CD4-positive, alpha-beta T cell (primary cell): ENCODE results near the gene TRIM73. TPM values are rescaled to one million over a fixed set of nuclear protein-coding genes. Genes with fewer than 3 reads are reported as not detected.
A peak's percentile ranks its signal among the peaks of the same experiment; 100 is the strongest.
"Not testable (repeated sequence)": the region's sequence is repeated elsewhere in the genome, so short reads cannot be mapped to it uniquely, and the experiment has no call there.

Experiments used
- ATAC-seq: fragments of 200-7000 bp; cut with Tn5 transposase; one replicate; pipeline ENCODE4 v1.10.0; 2022; ENCODE audit warnings: mild to moderate bottlenecking; ENCODE audit not compliant: poor library complexity
- CTCF ChIA-PET: fragments of 350-600 bp; sonication (Branson Sonifier 250); formaldehyde crosslinking; loops from one replicate; lab custom pipeline; 2021; ENCODE audit warnings: antibody characterized with exemption, inconsistent platforms; lab: Charles Lee
- POLR2A ChIA-PET: fragments of 350-600 bp; sonication (Branson Sonifier 250); formaldehyde crosslinking; loops from one replicate; lab custom pipeline; 2021; ENCODE audit warnings: antibody characterized with exemption, inconsistent platforms; lab: Charles Lee
- DNase-seq, 14 experiments: peaks; one replicate each; pipeline ENCODE4 v3.0.0-alpha.2; 2013 to 2020; ENCODE audit warnings: mixed read lengths in 2 of 14
- H3K27ac ChIP-seq, 2 donors: one replicate each; pipeline versions ENCODE4 v1.5.1 to v1.7.0; 2013; ENCODE audit warnings: low read length in 2 of 2, low read depth in 1 of 2, mild to moderate bottlenecking in 1 of 2
- H3K27me3 ChIP-seq, 2 experiments: 1 replicate in 1 of 2; 2 replicates in 1 of 2; pipeline versions ENCODE4 v1.6.1 to v1.7.0; 2013; ENCODE audit warnings: low read length in 2 of 2, control low read depth in 1 of 2, mild to moderate bottlenecking in 1 of 2, moderate library complexity in 1 of 2; ENCODE audit not compliant: insufficient read depth in 2 of 2, control insufficient read depth in 1 of 2
- H3K36me3 ChIP-seq: one replicate; pipeline ENCODE4 v1.6.1; 2013; ENCODE audit warnings: low read length, control low read depth; ENCODE audit not compliant: insufficient read depth
- H3K4me1 ChIP-seq: one replicate; pipeline ENCODE4 v1.6.1; 2013; ENCODE audit warnings: low read length, control low read depth; ENCODE audit not compliant: insufficient read depth
- H3K4me3 ChIP-seq: one replicate; pipeline ENCODE4 v1.5.1; 2013; ENCODE audit warnings: mild to moderate bottlenecking, low read length, moderate library complexity
- H3K9me3 ChIP-seq, 2 experiments: 1 replicate in 1 of 2; 2 replicates in 1 of 2; pipeline versions ENCODE4 v1.6.1 to v1.7.0; 2013; ENCODE audit warnings: low read length in 2 of 2, mild to moderate bottlenecking in 2 of 2, control low read depth in 1 of 2, moderate library complexity in 1 of 2; ENCODE audit not compliant: control insufficient read depth in 1 of 2, insufficient read depth in 1 of 2
- H3K27ac Mint-ChIP-seq: one replicate; pipeline ENCODE4 v1.8.0; 2020; ENCODE audit warnings: mixed read lengths
- H3K27me3 Mint-ChIP-seq: one replicate; pipeline ENCODE4 v1.8.0; 2021; ENCODE audit warnings: mixed read lengths
- H3K36me3 Mint-ChIP-seq: one replicate; pipeline ENCODE4 v1.8.0; 2021; ENCODE audit warnings: low read depth, mixed read lengths
- H3K4me1 Mint-ChIP-seq: one replicate; pipeline ENCODE4 v1.8.0; 2021; ENCODE audit warnings: low read depth, mixed read lengths
- H3K4me3 Mint-ChIP-seq: one replicate; pipeline ENCODE4 v1.8.0; 2020; ENCODE audit warnings: mild to moderate bottlenecking, mixed read lengths
- H3K9me3 Mint-ChIP-seq: one replicate; pipeline ENCODE4 v1.8.0; 2020; ENCODE audit warnings: mixed read lengths
- intact Hi-C, 2 experiments: fragments of 100-400 bp; cut with DNase I in 1 of 2; cut with micrococcal nuclease in 1 of 2; formaldehyde crosslinking; loops; one replicate each; pipeline versions ENCODE4 v1.15.1 to v1.9.0; 2023 to 2025; cut with DNase I, micrococcal nuclease
- total RNA-seq, 174 experiments: library from RNA in 2 of 174; stranded (reverse) in 2 of 174; gene quantifications; one replicate each; pipeline ENCODE4 v1.2.3 and lab custom pipeline; 2021 to 2026

Gene TRIM73
- total RNA-seq, 2 experiments from 2014 or later = 19.1 to 22.3 TPM

DNA sequence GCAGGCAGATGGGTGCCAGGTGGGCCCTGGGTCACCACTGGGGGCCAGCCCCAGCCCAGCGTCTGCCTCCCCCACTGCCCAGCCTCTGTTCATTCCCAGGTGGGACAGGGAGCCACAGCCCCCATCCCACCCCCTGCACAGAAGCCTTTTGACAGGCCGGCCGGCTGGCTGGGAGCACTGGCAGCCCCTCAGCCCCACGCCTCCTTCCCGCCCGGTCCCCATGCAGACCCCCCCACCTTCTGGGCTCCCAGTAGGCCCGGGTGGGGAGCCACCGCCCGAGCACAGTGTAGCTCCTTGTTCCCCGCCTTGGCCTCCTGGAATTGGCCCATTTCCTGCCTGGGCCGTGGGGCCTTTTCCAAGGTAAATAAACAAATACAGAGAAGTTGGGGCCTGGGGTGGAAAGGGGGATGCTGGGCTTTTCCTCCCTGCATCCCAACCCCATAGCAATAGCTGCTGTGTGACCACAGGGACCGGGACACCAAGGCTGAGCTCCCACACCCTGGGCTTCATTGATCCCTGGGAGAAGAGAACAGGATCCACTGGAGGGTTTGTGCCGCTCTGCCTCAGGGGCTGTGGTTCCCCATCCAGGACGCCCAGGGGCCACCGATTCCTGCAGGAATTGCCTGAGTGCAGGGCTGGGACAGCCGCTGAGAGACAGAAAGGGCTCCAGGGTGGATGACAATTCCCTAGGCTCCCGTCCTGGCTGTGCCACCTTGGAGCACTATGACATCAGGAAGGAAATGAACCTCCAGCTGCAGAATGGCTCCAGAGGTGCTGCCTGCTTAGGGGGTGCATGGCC is 20.7 kb upstream of the TRIM73 start:
- intact Hi-C loops, ATAC-seq, POLR2A ChIA-PET, H3K36me3 ChIP-seq, H3K4me3 Mint-ChIP-seq, H3K27me3 ChIP-seq, H3K27ac ChIP-seq, H3K4me1 Mint-ChIP-seq, H3K9me3 ChIP-seq, H3K4me3 ChIP-seq, DNase-seq, H3K36me3 Mint-ChIP-seq, H3K27ac Mint-ChIP-seq, H3K9me3 Mint-ChIP-seq, H3K27me3 Mint-ChIP-seq, H3K4me1 ChIP-seq, CTCF ChIA-PET: not testable (repeated sequence)

DNA sequence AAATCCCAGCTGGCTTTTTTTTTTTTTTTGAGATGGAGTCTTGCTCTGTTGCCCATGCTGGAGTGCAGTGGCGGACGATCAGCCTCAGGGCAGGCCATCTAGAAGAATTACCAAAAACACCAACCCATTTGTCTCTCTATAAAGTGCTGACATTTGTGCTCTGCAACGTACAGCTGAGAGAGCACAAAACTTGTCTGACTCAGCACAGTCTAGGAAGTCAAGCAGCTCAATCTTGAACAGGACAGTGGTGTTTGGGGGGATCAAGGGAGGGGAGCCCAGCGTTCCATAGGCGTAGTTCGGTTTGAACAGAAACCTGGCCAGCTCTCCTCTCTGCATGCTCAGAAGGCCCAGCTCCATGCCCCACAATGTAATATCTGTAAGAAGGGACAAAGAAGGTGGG is 2.2 kb upstream of the TRIM73 start:
- H3K27ac Mint-ChIP-seq, intact Hi-C loops, DNase-seq, H3K36me3 ChIP-seq, H3K4me3 ChIP-seq, H3K9me3 Mint-ChIP-seq, POLR2A ChIA-PET, H3K27me3 Mint-ChIP-seq, H3K27me3 ChIP-seq, H3K27ac ChIP-seq, H3K4me3 Mint-ChIP-seq, CTCF ChIA-PET, H3K4me1 Mint-ChIP-seq, H3K36me3 Mint-ChIP-seq, H3K9me3 ChIP-seq, H3K4me1 ChIP-seq, ATAC-seq: not testable (repeated sequence)

DNA sequence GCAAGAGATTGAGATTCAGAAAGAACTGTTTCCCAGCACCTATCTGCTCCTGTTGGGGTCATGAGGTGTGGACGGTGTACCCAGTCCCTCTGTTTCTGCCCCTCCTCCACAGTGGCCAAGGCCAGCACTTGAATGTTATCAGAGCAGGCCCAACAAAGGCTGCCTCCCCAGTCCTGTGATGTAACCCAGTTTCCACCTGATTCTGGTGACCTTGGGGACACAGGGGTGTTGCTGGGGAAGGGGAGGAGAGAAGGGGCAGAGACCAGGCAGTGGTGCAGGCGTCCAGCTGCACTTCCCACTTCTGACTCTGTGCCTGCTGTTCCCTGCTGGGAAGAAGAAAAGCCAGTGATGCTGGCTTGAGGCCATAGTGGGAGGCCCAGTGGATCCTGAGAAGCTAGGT is 2.4 kb downstream of the TRIM73 start:
- H3K27me3 Mint-ChIP-seq, H3K4me1 Mint-ChIP-seq, H3K9me3 ChIP-seq, H3K27ac ChIP-seq, H3K27me3 ChIP-seq, DNase-seq, H3K9me3 Mint-ChIP-seq, H3K4me3 Mint-ChIP-seq, POLR2A ChIA-PET, H3K4me1 ChIP-seq, H3K4me3 ChIP-seq, CTCF ChIA-PET, H3K27ac Mint-ChIP-seq, ATAC-seq, H3K36me3 Mint-ChIP-seq, intact Hi-C loops, H3K36me3 ChIP-seq: not testable (repeated sequence)

DNA sequence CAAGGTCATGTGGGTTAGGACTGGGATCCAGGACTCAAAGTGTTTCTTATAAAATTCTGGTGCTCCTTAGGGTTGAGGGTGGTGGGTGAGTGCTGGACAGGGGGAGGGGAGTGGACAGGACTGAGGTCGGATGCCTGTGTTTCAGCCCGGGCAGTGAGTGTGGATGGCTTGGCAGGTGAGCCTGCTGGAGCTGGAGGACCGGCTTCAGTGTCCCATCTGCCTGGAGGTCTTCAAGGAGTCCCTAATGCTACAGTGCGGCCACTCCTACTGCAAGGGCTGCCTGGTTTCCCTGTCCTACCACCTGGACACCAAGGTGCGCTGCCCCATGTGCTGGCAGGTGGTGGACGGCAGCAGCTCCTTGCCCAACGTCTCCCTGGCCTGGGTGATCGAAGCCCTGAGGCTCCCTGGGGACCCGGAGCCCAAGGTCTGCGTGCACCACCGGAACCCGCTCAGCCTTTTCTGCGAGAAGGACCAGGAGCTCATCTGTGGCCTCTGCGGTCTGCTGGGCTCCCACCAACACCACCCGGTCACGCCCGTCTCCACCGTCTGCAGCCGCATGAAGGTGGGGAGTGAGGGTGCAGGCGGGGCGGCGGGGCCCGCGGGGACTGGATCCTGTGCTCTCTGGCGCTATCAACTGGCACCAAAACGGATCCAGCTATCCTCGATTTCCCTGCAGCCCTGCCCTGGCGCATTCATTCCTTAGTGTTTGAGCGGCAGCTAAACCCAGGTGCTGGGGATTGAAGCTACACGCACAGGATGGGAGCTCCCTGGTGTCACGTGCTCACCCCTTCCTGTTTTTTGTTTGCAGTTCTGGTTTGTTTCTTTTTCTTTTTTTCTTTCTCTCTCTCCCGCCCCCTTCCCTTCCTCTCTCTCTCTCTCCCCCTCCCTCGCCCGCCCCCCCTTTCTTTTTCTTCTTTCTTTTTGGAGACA is 3.6 kb downstream of the TRIM73 start:
- H3K9me3 Mint-ChIP-seq, POLR2A ChIA-PET, H3K36me3 Mint-ChIP-seq, intact Hi-C loops, H3K4me1 ChIP-seq, H3K27ac Mint-ChIP-seq, H3K27me3 ChIP-seq, H3K27ac ChIP-seq, H3K27me3 Mint-ChIP-seq, H3K36me3 ChIP-seq, CTCF ChIA-PET, H3K9me3 ChIP-seq, H3K4me1 Mint-ChIP-seq, H3K4me3 ChIP-seq, DNase-seq, H3K4me3 Mint-ChIP-seq: not testable (repeated sequence)
- ATAC-seq = peak; percentile 92

DNA sequence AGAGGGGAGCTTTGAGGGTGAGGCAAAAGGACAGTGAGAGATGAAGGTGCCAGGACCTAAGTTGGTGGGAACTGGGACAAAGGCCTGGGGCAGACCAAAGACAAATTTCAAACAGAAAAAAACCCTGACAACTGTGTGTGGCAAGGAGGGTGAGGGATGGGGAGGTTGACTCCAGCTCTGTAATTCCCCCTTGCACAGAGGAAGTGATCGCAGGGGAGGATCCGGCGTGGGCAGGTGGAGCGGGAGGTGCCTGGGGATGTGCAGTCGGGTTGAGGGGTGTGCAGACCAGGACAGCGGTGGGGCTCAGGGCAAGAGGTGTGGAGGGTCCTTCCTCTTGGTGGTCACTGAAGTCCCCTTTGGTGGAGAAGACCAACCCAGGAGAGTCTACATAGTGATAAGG is 5.1 kb downstream of the TRIM73 start:
- H3K36me3 ChIP-seq, POLR2A ChIA-PET, H3K4me3 Mint-ChIP-seq, ATAC-seq, H3K4me3 ChIP-seq, H3K4me1 Mint-ChIP-seq, H3K9me3 Mint-ChIP-seq, H3K9me3 ChIP-seq, H3K4me1 ChIP-seq, CTCF ChIA-PET, H3K36me3 Mint-ChIP-seq, H3K27ac ChIP-seq, H3K27ac Mint-ChIP-seq, H3K27me3 ChIP-seq, H3K27me3 Mint-ChIP-seq, intact Hi-C loops, DNase-seq: not testable (repeated sequence)

DNA sequence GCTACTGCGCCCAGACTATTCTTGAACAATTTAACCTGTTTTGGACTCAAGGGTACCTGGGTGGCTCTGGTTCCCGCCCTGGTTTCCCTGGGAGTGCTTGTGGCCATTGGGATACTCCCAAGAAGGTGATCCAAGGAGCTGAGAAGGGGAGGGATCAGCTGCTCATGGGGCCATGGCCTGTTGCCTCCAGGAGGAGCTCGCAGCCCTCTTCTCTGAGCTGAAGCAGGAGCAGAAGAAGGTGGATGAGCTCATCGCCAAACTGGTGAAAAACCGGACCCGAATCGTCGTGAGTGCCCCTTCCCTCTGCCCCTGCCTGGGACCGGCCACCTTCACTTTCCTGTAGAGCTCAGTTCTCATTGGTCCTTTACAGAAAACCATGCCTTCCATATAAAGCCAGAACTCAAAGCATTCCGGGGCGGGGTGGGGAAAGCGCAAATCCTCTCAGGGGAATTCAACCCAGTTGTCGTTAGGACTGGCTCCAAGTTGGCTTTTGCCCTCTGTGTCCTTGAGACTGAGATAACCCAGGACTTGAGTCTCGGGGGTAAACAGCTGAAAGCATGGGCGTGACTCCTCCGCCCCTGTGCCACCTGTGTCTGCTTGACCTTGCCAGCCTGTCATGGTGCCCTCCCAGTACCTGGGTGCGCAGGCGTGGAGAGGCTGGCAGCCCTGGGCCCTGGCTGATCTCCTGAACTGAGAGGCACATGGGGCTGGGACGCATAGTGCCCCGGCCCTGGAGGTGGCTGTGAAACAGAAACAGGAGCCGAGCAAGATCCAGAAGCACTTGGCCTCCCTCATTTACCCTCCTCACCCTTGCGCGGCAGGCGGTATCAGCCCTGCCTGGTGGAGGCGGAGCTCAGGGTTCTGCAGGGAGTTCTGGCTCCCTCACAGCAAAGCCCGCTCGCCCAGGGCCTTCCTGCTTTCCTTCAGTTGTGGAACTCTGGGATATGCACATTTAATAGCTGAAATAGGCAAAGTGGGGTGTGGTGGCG is 8.3 kb downstream of the TRIM73 start:
- H3K4me3 ChIP-seq, POLR2A ChIA-PET, DNase-seq, H3K27ac Mint-ChIP-seq, H3K36me3 Mint-ChIP-seq, H3K4me1 Mint-ChIP-seq, H3K27me3 Mint-ChIP-seq, CTCF ChIA-PET, H3K36me3 ChIP-seq, H3K9me3 Mint-ChIP-seq, H3K4me1 ChIP-seq, intact Hi-C loops, ATAC-seq, H3K4me3 Mint-ChIP-seq, H3K9me3 ChIP-seq, H3K27me3 ChIP-seq, H3K27ac ChIP-seq: not testable (repeated sequence)
